GM21381 (cell line): ENCODE results near the gene ARHGAP26.

Experiments used
- ATAC-seq: cut with Tn5 transposase; IDR thresholded peaks from one replicate; pipeline ENCODE4 v1.9.1; 2021; ENCODE audit warnings: mild to moderate bottlenecking, moderate library complexity; ENCODE audit not compliant: unreplicated experiment

Gene ARHGAP26

GRCh38 chr5:143129910-143130612, 359.9 kb downstream of the ARHGAP26 start:
- no peak for ATAC-seq

- ATAC-seq = no peak
Measured at GRCh38 chr5:143130613-143131305, 360.6 kb downstream of the ARHGAP26 start.

GRCh38 chr5:143131972-143132371, 361.8 kb downstream of the ARHGAP26 start:
- no peak for ATAC-seq

- no peak for ATAC-seq
Measured at GRCh38 chr5:143132739-143133138, 362.6 kb downstream of the ARHGAP26 start.

- ATAC-seq = no peak
Measured at GRCh38 chr5:143133721-143134120, 363.5 kb downstream of the ARHGAP26 start.

GRCh38 chr5:143134269-143134668, 364.1 kb downstream of the ARHGAP26 start:
- no peak for ATAC-seq

GRCh38 chr5:143134900-143135299, 364.7 kb downstream of the ARHGAP26 start:
- no peak for ATAC-seq

- ATAC-seq = no peak
Measured at GRCh38 chr5:143135832-143136551, 365.8 kb downstream of the ARHGAP26 start.

- no peak for ATAC-seq
Measured at GRCh38 chr5:143138839-143139238, 368.7 kb downstream of the ARHGAP26 start.

GRCh38 chr5:143139585-143139984, 369.4 kb downstream of the ARHGAP26 start:
- ATAC-seq = no peak

- ATAC-seq = no peak
Measured at GRCh38 chr5:143140492-143141203, 370.5 kb downstream of the ARHGAP26 start.

- no peak for ATAC-seq
Measured at GRCh38 chr5:143141652-143142051, 371.5 kb downstream of the ARHGAP26 start.

GRCh38 chr5:143142596-143143435, 372.6 kb downstream of the ARHGAP26 start:
- ATAC-seq = no peak

GRCh38 chr5:143143973-143144372, 373.8 kb downstream of the ARHGAP26 start:
- ATAC-seq = no peak

GRCh38 chr5:143145243-143146160, 375.3 kb downstream of the ARHGAP26 start:
- no peak for ATAC-seq

- no peak for ATAC-seq
Measured at GRCh38 chr5:143146161-143146560, 376.0 kb downstream of the ARHGAP26 start.

- no peak for ATAC-seq
Measured at GRCh38 chr5:143147383-143147782, 377.2 kb downstream of the ARHGAP26 start.

- ATAC-seq = no peak
Measured at GRCh38 chr5:143147902-143148301, 377.7 kb downstream of the ARHGAP26 start.

GRCh38 chr5:143148771-143149170, 378.6 kb downstream of the ARHGAP26 start:
- no peak for ATAC-seq
